K562 treated with DMSO at 1 percent for 12 hours (cell line): Measurements from ENCODE around the gene TBX1. TPM values are rescaled to one million over a fixed set of nuclear protein-coding genes. Genes with fewer than 3 reads are reported as not detected.

ENCODE experiments used
- total RNA-seq: library from RNA; unstranded; fragments of 300-600 nt; gene quantifications from 2 replicates; pipeline ENCODE4 v1.2.3, GENCODE V29; 2022; ENCODE audit not compliant: insufficient read depth

Gene TBX1
- total RNA-seq, result 16.4 and 16.7 TPM in 2 replicates

GRCh38 chr22:19760058-19760950 is at the start of gene TBX1:
Gene TBX1 (plus strand): TSS chr22:19760778. CDS start chr22:19760844, 66 bp downstream.

DNA sequence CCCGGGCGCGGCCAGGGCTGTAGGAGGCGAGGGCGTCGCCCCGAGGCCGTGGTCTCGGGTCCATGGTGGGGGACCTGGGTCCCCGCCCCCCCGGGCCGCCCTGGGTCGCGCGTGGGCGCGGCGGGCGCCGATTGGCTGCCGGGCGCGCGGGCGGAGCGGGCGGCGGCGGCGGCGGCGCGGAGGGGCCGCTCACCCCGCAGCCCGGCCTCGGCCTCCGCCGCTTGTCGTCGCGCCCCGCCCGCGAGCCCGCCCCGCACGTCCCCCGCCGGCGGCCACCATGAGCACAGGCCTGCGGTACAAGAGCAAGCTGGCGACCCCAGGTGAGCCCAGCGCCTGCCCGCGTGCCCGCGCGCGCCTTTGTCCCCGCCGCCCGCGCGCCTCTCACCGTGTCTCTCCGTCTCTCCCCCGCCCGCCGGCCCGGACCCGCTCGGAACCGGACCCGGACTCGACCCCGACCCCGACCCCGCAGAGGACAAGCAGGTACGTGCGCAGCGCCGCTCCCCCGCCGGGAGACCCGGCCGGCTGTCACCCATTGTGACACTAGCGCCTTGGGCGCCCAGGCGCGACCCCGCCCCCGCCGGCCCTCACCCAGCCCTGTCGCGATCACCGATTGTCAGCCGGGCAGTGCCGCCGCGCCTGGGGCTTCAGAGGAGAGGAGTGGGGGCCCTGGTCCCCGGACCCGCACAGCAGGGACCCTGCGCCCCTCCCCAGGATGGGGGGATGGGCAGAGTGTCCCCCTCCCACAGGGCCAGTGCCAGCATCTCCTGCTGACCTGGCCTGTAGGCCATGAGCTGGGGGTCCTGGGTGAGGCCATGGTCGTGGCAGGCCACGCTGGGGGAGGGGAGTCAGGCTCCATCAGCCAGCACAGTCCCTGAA is 46.0 kb upstream of the TBX1 start, which contains the start of gene SEPTIN5:
TSS of gene SEPTIN5 (plus strand) at position 192 of the 876 bp plus-strand sequence. CDS start at position 278, 86 bp downstream.

DNA sequence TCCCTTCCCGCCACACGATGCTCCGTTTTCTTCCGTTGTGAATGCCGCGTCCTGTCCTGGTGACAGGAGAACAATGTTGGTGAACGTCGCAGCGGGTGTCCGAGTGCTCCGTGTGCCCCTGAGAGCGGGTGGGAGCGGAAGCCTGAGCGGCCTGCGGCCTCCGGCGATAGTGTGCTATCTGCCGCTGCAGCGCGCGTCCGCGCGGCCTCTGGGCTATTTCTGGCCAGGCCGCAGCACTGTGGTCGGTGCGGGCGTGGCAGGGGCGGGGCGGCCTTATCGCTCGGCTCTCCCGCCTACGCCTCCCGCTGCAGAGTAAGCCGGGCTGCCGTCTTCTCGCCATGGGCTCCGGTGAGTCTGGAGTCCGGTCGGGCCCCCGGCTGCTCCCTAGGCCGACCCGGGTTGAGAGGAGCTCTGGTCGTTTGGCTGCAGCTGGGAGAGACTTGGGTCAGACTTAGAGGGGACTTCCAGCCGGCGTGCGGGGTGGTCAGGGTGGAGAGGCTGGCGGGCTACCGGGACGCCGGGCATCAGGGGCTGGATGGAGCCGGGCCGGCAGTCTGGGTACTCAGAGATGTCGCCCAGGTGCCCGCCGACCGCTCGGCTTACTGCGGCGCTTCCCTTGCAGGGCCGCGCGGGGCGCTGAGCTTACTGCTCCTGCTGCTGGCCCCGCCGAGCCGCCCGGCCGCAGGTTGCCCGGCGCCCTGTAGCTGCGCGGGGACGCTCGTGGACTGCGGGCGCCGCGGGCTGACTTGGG is 37.2 kb upstream of the TBX1 start, which contains the start of gene GP1BB:
TSS of gene GP1BB (plus strand) at position 308 of the 751 bp plus-strand sequence. CDS start at position 339, 31 bp downstream.

Other genes starting within 250 kb of the TBX1 start
- 1.3 TPM in 1 of 2 replicates, not detected in the other for gene CLDN5, start 236.4 kb upstream of the TBX1 start, total RNA-seq
- 32.7 and 62.7 TPM in 2 replicates for gene SEPTIN5, start 46.3 kb upstream of the TBX1 start, total RNA-seq
- 78.3 and 104 TPM in 2 replicates for gene GP1BB, start 37.2 kb upstream of the TBX1 start, total RNA-seq
- gene GNB1L, start 94.1 kb downstream of the TBX1 start, total RNA-seq, result 61.9 and 79.0 TPM in 2 replicates
- gene RTL10, start 94.1 kb downstream of the TBX1 start, total RNA-seq, result 30.2 and 52.1 TPM in 2 replicates
- gene COMT, start 181.0 kb downstream of the TBX1 start, total RNA-seq, result 475 and 599 TPM in 2 replicates
- 104 and 132 TPM in 2 replicates for gene TXNRD2, start 181.0 kb downstream of the TBX1 start, total RNA-seq